ENCODE results near the gene NDUFAF8. TPM values are rescaled to one million over a fixed set of nuclear protein-coding genes. Genes with fewer than 3 reads are reported as not detected.

Gene NDUFAF8
- total RNA-seq, 4 donors from 2014 or later: 28.7 to 56.7 (median 37.5) TPM

- TF ChIP-seq CTCF (IDR thresholded peaks at IDR 0.05): no peak
These were observed 3.9 kb upstream of the NDUFAF8 start for GRCh38 chr17:81234940-81235821.

GRCh38 chr17:81235822-81236740, 3.0 kb upstream of the NDUFAF8 start:
- no peak for ATAC-seq (ENCODE audit: low FRiP score)
- DNase-seq (ENCODE audit: low spot score): no peak
- TF ChIP-seq CTCF (IDR thresholded peaks at IDR 0.05): no peak

More at GRCh38 chr17:81234940-81235821, 3.9 kb upstream of the NDUFAF8 start:
- ATAC-seq (ENCODE audit: low FRiP score) (no peak), DNase-seq (ENCODE audit: low spot score) (no peak)

GRCh38 chr17:81236784-81237183, 2.3 kb upstream of the NDUFAF8 start:
- DNase-seq (ENCODE audit: low spot score) (no peak), ATAC-seq (ENCODE audit: low FRiP score) (no peak)
- TF ChIP-seq CTCF (IDR thresholded peaks at IDR 0.05): no peak

- DNase-seq (ENCODE audit: low spot score) (no peak), ATAC-seq (ENCODE audit: low FRiP score) (no peak)
- TF ChIP-seq CTCF (IDR thresholded peaks at IDR 0.05): no peak
These were observed 1.3 kb upstream of the NDUFAF8 start for GRCh38 chr17:81237591-81238489.

GRCh38 chr17:81238490-81238814, 666 bp upstream of the NDUFAF8 start:
- no peak for ATAC-seq (ENCODE audit: low FRiP score)
- no peak for DNase-seq (ENCODE audit: low spot score)
- TF ChIP-seq CTCF (IDR thresholded peaks at IDR 0.05): no peak

GRCh38 chr17:81239714-81240555, 817 bp downstream of the NDUFAF8 start:
- TF ChIP-seq CTCF (IDR thresholded peaks at IDR 0.05): no peak
- DNase-seq (ENCODE audit: low spot score): no peak
- ATAC-seq (ENCODE audit: low FRiP score): no peak

Data from omental fat pad (tissue), 4 donors.